Testis (tissue), 3 donors: Measurements from ENCODE around the gene TMEM252. TPM values are rescaled to one million over a fixed set of nuclear protein-coding genes. Genes with fewer than 3 reads are reported as not detected.

Experiments
- DNase-seq: peaks from one replicate; pipeline ENCODE4 v3.0.0-alpha.2; 2019
- H3K27ac ChIP-seq, 2 donors: fragments of 200-600 bp; sonication (generic); one replicate each; pipeline ENCODE4 v1.5.1; 2019
- H3K27me3 ChIP-seq: fragments of 200-600 bp; sonication (generic); one replicate; pipeline ENCODE4 v1.5.1; 2019
- H3K36me3 ChIP-seq: fragments of 200-600 bp; sonication (generic); one replicate; pipeline ENCODE4 v1.5.1; 2017; ENCODE audit warnings: low read depth; ENCODE audit errors: missing control alignments
- H3K4me1 ChIP-seq: fragments of 200-600 bp; sonication (generic); one replicate; pipeline ENCODE4 v1.5.1; 2019
- H3K4me3 ChIP-seq, 2 donors: fragments of 200-600 bp; sonication (generic); one replicate each; pipeline ENCODE4 v1.5.1; 2017 to 2019
- H3K9me3 ChIP-seq: fragments of 200-600 bp; sonication (generic); one replicate; pipeline ENCODE4 v1.5.1; 2017
- POLR2A ChIP-seq: fragments of 450-650 bp; IDR thresholded peaks from one replicate; pipeline ENCODE4 v1.6.1; 2017; ENCODE audit warnings: antibody characterized with exemption, mild to moderate bottlenecking, moderate library complexity
- WGBS, 2 donors: methylation state at CpG; one replicate each; pipeline ENCODE4 v1.1.5; 2018; 5-methylcytosine and 5-hydroxymethylcytosine counted together
- intact Hi-C: fragments of 100-400 bp; cut with DNase I; formaldehyde crosslinking; loops from one replicate; pipeline ENCODE4 v1.15.1; 2023; ENCODE audit warnings: low total_unique reads
- polyA plus RNA-seq: library from polyadenylated mRNA; stranded (reverse); fragments of 350-450 nt; fragmentation: Illumina TruSeq; extraction: RNeasy Lipid Tissue Mini Kit (QIAGEN cat#74804); gene quantifications from one replicate; pipeline ENCODE4 v1.2.3, GENCODE V29; 2014; ENCODE audit warnings: low read depth, low replicate concordance; ENCODE audit not compliant: insufficient read depth
- total RNA-seq, 2 donors: library from RNA; depleted of rRNA; stranded (reverse); fragments of >200 nt; gene quantifications; one replicate each; pipeline ENCODE4 v1.2.3, GENCODE V29; 2016
- TF ChIP-seq, protein P1 (sequence below), 3 experiments: fragments of 450-650 bp in 2 of 3; fragments of 200-600 bp in 1 of 3; sonication (generic) in 1 of 3; IDR thresholded peaks; one replicate each; pipeline ENCODE4 v1.5.1; 2016 to 2019; ENCODE audit warnings: antibody characterized with exemption in 3 of 3, mild to moderate bottlenecking in 2 of 3, moderate library complexity in 1 of 3

Gene TMEM252
- total and polyA plus RNA-seq, 3 donors from 2014 or later = 0.26 TPM; not detected in 2

DNA sequence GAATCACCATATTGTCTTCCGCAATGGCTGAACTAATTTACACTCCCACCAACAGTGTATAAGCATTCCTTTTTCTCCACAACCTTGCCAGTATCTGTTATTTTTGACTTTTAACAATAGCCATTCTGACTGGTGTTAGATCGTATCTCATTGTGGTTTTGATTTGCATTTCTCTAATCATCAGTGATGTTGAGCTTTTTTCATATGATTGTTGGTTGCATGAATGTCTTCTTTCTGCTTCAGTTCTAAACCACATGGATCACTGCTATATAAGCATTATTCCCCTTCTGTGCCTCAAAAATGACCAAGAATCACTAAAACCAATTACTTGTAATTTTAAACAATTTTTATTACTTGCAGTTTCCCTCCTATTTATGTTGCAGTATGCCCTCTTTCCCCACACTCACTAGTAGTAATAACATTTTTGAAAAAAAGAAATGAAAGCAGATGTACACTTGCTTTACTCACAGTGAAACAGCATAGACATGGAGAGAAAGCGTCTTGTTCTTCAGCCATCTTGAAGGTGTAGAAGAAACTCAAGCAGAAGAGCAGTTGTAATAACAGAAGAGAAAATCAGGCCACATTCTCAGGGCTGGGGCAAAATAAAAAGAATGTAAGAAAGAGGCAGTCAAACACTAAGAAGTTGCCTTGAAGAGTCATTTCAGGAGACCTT lies 4.5 kb upstream of the TMEM252 start:
- no peak overlapping the region for H3K27ac ChIP-seq
- DNase-seq = no peak
- no peaks in the 10 kb centered on the region for H3K27me3 ChIP-seq
- no peaks in the 10 kb centered on the region for H3K4me1 ChIP-seq
- H3K4me3 ChIP-seq = no peak overlapping the region
- no peaks in the 10 kb centered on the region for H3K36me3 ChIP-seq
- 87 to 92% methylated on average over 3 of the region's 3 CpGs for WGBS, 2 donors
- no peak for TF ChIP-seq POLR2A
- TF ChIP-seq, protein P1, sequence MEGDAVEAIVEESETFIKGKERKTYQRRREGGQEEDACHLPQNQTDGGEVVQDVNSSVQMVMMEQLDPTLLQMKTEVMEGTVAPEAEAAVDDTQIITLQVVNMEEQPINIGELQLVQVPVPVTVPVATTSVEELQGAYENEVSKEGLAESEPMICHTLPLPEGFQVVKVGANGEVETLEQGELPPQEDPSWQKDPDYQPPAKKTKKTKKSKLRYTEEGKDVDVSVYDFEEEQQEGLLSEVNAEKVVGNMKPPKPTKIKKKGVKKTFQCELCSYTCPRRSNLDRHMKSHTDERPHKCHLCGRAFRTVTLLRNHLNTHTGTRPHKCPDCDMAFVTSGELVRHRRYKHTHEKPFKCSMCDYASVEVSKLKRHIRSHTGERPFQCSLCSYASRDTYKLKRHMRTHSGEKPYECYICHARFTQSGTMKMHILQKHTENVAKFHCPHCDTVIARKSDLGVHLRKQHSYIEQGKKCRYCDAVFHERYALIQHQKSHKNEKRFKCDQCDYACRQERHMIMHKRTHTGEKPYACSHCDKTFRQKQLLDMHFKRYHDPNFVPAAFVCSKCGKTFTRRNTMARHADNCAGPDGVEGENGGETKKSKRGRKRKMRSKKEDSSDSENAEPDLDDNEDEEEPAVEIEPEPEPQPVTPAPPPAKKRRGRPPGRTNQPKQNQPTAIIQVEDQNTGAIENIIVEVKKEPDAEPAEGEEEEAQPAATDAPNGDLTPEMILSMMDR (IDR thresholded peaks at IDR 0.05) = no peak
- H3K9me3 ChIP-seq = no peaks in the 10 kb centered on the region
- intact Hi-C loops = no loop called here

DNA sequence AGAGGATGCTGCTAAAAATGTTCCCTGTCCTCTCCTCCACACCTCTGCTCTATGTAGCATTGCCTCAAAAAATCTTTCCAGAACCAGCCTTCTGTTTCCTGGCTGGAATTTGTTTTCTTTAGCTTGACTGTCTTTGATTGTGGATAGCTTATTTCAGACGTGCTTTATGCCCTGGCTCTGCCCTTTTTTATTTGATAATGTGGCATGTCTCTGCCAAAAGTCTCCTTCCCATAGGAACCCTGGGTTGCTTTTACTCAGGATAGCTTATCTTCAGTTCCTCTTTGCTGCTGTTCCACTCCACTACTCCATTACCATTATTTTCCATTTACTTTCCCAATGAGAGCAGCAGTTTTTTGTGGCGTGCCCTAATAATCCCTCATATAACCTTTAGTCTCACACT lies 885 bp upstream of the TMEM252 start:
- H3K4me1 ChIP-seq = no peaks in the 10 kb centered on the region
- no peak overlapping the region for H3K4me3 ChIP-seq
- DNase-seq = no peak
- TF ChIP-seq, protein P1 (IDR thresholded peaks at IDR 0.05) = no peak
- no peak for TF ChIP-seq POLR2A
- H3K9me3 ChIP-seq = no peaks in the 10 kb centered on the region
- no peaks in the 10 kb centered on the region for H3K27me3 ChIP-seq
- no peak overlapping the region for H3K27ac ChIP-seq
- H3K36me3 ChIP-seq = no peaks in the 10 kb centered on the region
- intact Hi-C loops = no loop called here
- WGBS, 2 donors = 50 to 62% methylated on average over 2 of the region's 2 CpGs

DNA sequence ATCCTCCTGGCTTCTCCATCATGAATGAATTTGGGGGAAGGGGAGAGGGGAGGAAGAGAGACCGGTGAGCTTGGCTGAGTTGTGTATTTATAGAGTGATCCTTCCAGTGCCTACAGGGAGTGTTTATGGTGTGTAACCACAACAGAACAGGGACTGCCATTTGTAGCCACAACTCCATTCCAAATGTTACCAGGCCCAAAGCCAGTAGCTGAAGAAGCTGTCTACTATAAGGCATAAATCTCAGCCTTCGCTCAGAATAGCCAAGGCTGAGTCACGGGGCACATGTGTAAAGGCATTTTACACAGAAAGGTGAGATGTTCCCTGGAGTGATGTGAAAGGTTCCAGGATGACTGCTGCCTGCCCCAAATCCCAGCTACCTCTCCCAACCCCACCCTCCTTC lies 2.5 kb downstream of the TMEM252 start:
- intact Hi-C loops = no loop called here
- no peaks in the 10 kb centered on the region for H3K9me3 ChIP-seq
- H3K27ac ChIP-seq = no peak overlapping the region
- H3K4me1 ChIP-seq = no peaks in the 10 kb centered on the region
- WGBS, 2 donors = 74 to 82% methylated on average over 3 of the region's 3 CpGs
- no peak for DNase-seq
- TF ChIP-seq, protein P1 (IDR thresholded peaks at IDR 0.05) = no peak
- TF ChIP-seq POLR2A = no peak
- H3K27me3 ChIP-seq = no peaks in the 10 kb centered on the region
- no peak overlapping the region for H3K4me3 ChIP-seq
- no peaks in the 10 kb centered on the region for H3K36me3 ChIP-seq

DNA sequence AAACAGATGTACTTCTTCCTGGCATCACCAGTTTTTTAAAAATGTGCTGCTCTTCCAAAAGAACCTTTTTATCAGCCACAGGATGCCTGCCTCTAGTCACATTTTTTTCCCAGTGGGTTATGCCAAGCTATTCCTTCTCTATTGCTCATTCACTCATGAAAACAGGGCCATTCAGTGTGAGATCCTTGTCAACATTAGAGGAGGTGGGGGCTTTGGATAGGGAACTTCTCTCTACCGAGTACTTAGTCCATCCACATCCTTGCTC lies 3.1 kb downstream of the TMEM252 start:
- DNase-seq = no peak
- Histone ChIP-seq H3K4me3 (no peak overlapping the region), H3K4me1 (no peaks in the 10 kb centered on the region), H3K9me3 (no peaks in the 10 kb centered on the region), H3K27ac (no peak overlapping the region), H3K36me3 (no peaks in the 10 kb centered on the region), H3K27me3 (no peaks in the 10 kb centered on the region)
- intact Hi-C loops = no loop called here
- TF ChIP-seq POLR2A = no peak
- TF ChIP-seq, protein P1 (IDR thresholded peaks at IDR 0.05) = no peak
- WGBS, 2 donors = 57 to 88% methylated on average over 1 of the region's 1 CpG

DNA sequence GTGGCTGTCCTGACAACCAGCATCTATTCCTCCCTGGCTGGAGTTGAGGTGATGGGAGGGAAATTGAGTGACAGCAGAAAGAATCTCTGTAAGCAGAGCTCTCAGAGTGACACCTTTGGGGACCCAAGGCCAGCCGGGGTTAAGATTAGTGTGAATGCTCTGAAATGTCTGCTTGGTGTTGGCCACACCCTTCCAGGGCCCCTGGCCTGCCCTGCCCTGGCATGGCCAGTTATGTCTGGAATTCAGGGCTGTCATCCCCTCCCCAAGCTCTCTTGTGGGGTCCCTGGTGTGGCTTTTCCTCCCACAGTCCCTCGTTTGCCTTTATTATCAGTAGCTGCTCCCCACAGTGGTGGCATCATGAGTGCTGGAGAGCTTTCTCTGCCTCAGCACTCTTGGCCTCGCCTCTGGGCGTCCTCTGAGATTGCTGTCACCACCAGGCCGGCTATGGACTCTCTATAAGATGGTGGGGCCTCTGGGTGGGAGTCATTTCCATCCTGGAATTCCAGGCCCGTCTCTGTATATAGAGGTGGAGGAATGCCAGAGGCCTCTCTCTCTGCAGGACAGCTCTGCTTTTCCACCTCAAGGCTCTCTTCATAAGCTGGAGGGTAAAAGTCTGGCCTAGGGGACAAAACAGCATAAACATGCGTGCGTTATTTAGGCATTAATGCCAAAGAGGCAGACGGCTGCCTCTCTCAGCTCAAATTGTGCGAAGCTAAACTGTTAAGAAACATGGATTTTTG lies 3.6 kb downstream of the TMEM252 start:
- intact Hi-C loops = no loop called here
- Histone ChIP-seq H3K27me3 (no peaks in the 10 kb centered on the region), H3K4me3 (no peak overlapping the region), H3K9me3 (no peaks in the 10 kb centered on the region), H3K36me3 (no peaks in the 10 kb centered on the region), H3K4me1 (no peaks in the 10 kb centered on the region), H3K27ac (no peak overlapping the region)
- WGBS, 2 donors = 74 to 79% methylated on average over 8 to 10 of the region's 10 CpGs
- TF ChIP-seq, protein P1 (IDR thresholded peaks at IDR 0.05) = no peak
- TF ChIP-seq POLR2A = no peak
- DNase-seq = no peak
